ENCODE results near the gene MAGEC1.

DNA sequence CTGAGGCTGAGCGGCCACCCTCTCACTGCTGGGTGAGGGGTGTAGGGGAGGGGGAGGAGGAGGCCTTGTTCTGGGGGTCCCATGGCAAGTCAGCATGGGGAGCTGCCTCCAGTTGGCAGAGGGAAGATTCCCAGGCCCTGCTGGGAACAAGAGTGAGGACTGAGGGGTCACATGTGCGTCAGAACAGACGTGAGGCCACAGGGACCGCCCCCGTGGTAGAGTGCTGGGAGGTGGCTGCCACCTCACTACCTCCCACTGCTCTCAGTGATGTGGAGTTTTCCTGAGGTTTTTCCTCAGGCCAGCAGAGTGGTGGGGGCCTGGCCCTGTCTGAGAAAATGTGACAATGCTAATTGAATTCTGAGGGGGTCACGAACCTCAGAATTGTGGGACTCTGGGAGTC is 568 bp downstream of the MAGEC1 start:
- TF ChIP-seq, protein P1, sequence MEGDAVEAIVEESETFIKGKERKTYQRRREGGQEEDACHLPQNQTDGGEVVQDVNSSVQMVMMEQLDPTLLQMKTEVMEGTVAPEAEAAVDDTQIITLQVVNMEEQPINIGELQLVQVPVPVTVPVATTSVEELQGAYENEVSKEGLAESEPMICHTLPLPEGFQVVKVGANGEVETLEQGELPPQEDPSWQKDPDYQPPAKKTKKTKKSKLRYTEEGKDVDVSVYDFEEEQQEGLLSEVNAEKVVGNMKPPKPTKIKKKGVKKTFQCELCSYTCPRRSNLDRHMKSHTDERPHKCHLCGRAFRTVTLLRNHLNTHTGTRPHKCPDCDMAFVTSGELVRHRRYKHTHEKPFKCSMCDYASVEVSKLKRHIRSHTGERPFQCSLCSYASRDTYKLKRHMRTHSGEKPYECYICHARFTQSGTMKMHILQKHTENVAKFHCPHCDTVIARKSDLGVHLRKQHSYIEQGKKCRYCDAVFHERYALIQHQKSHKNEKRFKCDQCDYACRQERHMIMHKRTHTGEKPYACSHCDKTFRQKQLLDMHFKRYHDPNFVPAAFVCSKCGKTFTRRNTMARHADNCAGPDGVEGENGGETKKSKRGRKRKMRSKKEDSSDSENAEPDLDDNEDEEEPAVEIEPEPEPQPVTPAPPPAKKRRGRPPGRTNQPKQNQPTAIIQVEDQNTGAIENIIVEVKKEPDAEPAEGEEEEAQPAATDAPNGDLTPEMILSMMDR (IDR thresholded peaks at IDR 0.05): no peak
- TF ChIP-seq POLR2A (IDR thresholded peaks at IDR 0.05): no peak
